CD4-positive, alpha-beta T cell treated with Interleukin-21 for 1 hour (primary cell): Measurements from ENCODE around the gene PLA2G2E.

Source experiments
- DNase-seq: peaks from one replicate; pipeline ENCODE4 v3.0.0-alpha.2; 2020

Gene PLA2G2E

GRCh38 chr1:19926296-19927129 is 3.1 kb upstream of the PLA2G2E start:
- no peak for DNase-seq

- no peak for DNase-seq
Observed at GRCh38 chr1:19925342-19926070, 2.1 kb upstream of the PLA2G2E start.

- no peak for DNase-seq
Observed at GRCh38 chr1:19923953-19924346, 533 bp upstream of the PLA2G2E start.

- DNase-seq = no peak
Observed at GRCh38 chr1:19922015-19922688, 1.3 kb downstream of the PLA2G2E start.

- DNase-seq = no peak
Observed at GRCh38 chr1:19921310-19921709, 2.1 kb downstream of the PLA2G2E start.

GRCh38 chr1:19920132-19920710 is 3.2 kb downstream of the PLA2G2E start:
- no peak for DNase-seq

- peak; percentile 76 for DNase-seq
Observed at GRCh38 chr1:19918057-19918456, 5.4 kb downstream of the PLA2G2E start.

GRCh38 chr1:19910650-19911049 is 12.8 kb downstream of the PLA2G2E start:
- no peak for DNase-seq

GRCh38 chr1:19909971-19910370 is 13.4 kb downstream of the PLA2G2E start:
- DNase-seq = no peak

- no peak for DNase-seq
Observed at GRCh38 chr1:19909392-19909791, 14.0 kb downstream of the PLA2G2E start.

- no peak for DNase-seq
Observed at GRCh38 chr1:19907456-19907855, 16.0 kb downstream of the PLA2G2E start.

GRCh38 chr1:19903621-19904020 is 19.8 kb downstream of the PLA2G2E start:
- DNase-seq = no peak

- DNase-seq = no peak
Observed at GRCh38 chr1:19901653-19902052, 21.8 kb downstream of the PLA2G2E start.

- no peak for DNase-seq
Observed at GRCh38 chr1:19894218-19894617, 29.2 kb downstream of the PLA2G2E start.

GRCh38 chr1:19893687-19894086 is 29.7 kb downstream of the PLA2G2E start:
- DNase-seq = no peak

- no peak for DNase-seq
Observed at GRCh38 chr1:19892628-19893168, 30.7 kb downstream of the PLA2G2E start.

- DNase-seq = no peak
Observed at GRCh38 chr1:19892129-19892528, 31.3 kb downstream of the PLA2G2E start.

- no peak for DNase-seq
Observed at GRCh38 chr1:19889656-19890055, 33.8 kb downstream of the PLA2G2E start.

- no peak for DNase-seq
Observed at GRCh38 chr1:19888112-19888511, 35.3 kb downstream of the PLA2G2E start.

GRCh38 chr1:19885821-19886220 is 37.6 kb downstream of the PLA2G2E start:
- DNase-seq = no peak

- DNase-seq = no peak
Observed at GRCh38 chr1:19884312-19884711, 39.1 kb downstream of the PLA2G2E start.

- peak; percentile 98 for DNase-seq
Observed at GRCh38 chr1:19882111-19883071, 41.0 kb downstream of the PLA2G2E start, which contains the start of gene OTUD3. Gene OTUD3, plus strand, starts transcription at chr1:19882395. Its CDS starts 119 bp downstream, at chr1:19882514.
